Mucosa of descending colon (tissue), 3 donors: Measurements from ENCODE around the gene BCHE. TPM values are rescaled to one million over a fixed set of nuclear protein-coding genes. Genes with fewer than 3 reads are reported as not detected.

ENCODE experiments used
- ATAC-seq: fragments of 200-7000 bp; cut with Tn5 transposase; one replicate; pipeline ENCODE4 v1.9.1; 2020; ENCODE audit warnings: mild to moderate bottlenecking, moderate library complexity
- DNase-seq, 3 donors: peaks; one replicate each; pipeline ENCODE4 v3.0.0-alpha.2; 2020
- H3K36me3 ChIP-seq: fragments of 200-600 bp; one replicate; pipeline ENCODE4 v1.8.0; 2021; ENCODE audit warnings: low read depth, mild to moderate bottlenecking
- H3K4me1 ChIP-seq: fragments of 200-600 bp; one replicate; pipeline ENCODE4 v1.8.0; 2021; ENCODE audit warnings: low read depth, mild to moderate bottlenecking
- H3K4me3 ChIP-seq: fragments of 200-600 bp; one replicate; pipeline ENCODE4 v1.8.0; 2021; ENCODE audit warnings: mild to moderate bottlenecking
- H3K9me3 ChIP-seq: fragments of 200-600 bp; one replicate; pipeline ENCODE4 v1.8.0; 2021; ENCODE audit warnings: mild to moderate bottlenecking
- CTCF ChIP-seq: fragments of 200-600 bp; IDR thresholded peaks from one replicate; pipeline ENCODE4 v1.8.0; 2022; ENCODE audit warnings: antibody characterized with exemption, mild to moderate bottlenecking
- intact Hi-C, 2 donors: fragments of 100-400 bp; cut with DNase I in 1 of 2; cut with micrococcal nuclease in 1 of 2; formaldehyde crosslinking; loops; one replicate each; pipeline versions ENCODE4 v1.11.0 to v1.11.1; 2022; cut with DNase I, micrococcal nuclease
- total RNA-seq, 3 donors: library from RNA; stranded (reverse); fragmentation: NEBNext Ultra II Directional in 2 of 3; extraction: Animal tissue kit (Norgen Biotek cat#: 25700) in 2 of 3; gene quantifications; one replicate each; pipeline versions ENCODE4 v1.2.1 to v1.2.4, GENCODE V29; 2021 to 2023
- donor health status: DM: no; HTN: no; CAD: no; lungs with moderate emphysema.
- donor health status: DM: no; HTN: no; CAD: no.
- donor health status: DM: no; HTN: yes; CAD: no.

Gene BCHE
- total RNA-seq, 3 donors from 2014 or later, result 1.2 to 26.6 (median 3.1) TPM

GRCh38 chr3:165854696-165855095, 17.5 kb upstream of the BCHE start:
- Histone ChIP-seq H3K9me3 (no peaks in the 10 kb centered on the region), H3K4me3 (no peak overlapping the region), H3K36me3 (no peaks in the 10 kb centered on the region), H3K4me1 (no peaks in the 10 kb centered on the region)
- DNase-seq (no peak), ATAC-seq (no peak)
- intact Hi-C loops, result no loop called here
- peak; percentile 9 for TF ChIP-seq CTCF

GRCh38 chr3:165852711-165853110, 15.5 kb upstream of the BCHE start:
- Histone ChIP-seq H3K4me1 (no peaks in the 10 kb centered on the region), H3K9me3 (no peaks in the 10 kb centered on the region), H3K36me3 (no peaks in the 10 kb centered on the region), H3K4me3 (no peak overlapping the region)
- DNase-seq (no peak), ATAC-seq (no peak)
- TF ChIP-seq CTCF, result no peak
- intact Hi-C loops, result no loop called here

GRCh38 chr3:165852191-165852590, 15.0 kb upstream of the BCHE start:
- intact Hi-C loops, result no loop called here

GRCh38 chr3:165846056-165846455, 8.8 kb upstream of the BCHE start:
- Histone ChIP-seq H3K4me3 (no peak overlapping the region), H3K9me3 (no peaks in the 10 kb centered on the region), H3K36me3 (no peaks in the 10 kb centered on the region), H3K4me1 (no peaks in the 10 kb centered on the region)
- TF ChIP-seq CTCF, result no peak
- ATAC-seq (no peak), DNase-seq (no peak)
- intact Hi-C loops, result no loop called here

More at GRCh38 chr3:165852191-165852590, 15.0 kb upstream of the BCHE start:
- no peaks in the 10 kb centered on the region for H3K4me1 ChIP-seq
- DNase-seq (no peak), ATAC-seq (no peak)
- TF ChIP-seq CTCF, result no peak
- no peaks in the 10 kb centered on the region for H3K9me3 ChIP-seq
- H3K4me3 ChIP-seq, result no peak overlapping the region
- no peaks in the 10 kb centered on the region for H3K36me3 ChIP-seq

GRCh38 chr3:165839296-165840076, 2.3 kb upstream of the BCHE start:
- intact Hi-C loops, result no loop called here
- ATAC-seq (no peak), DNase-seq (no peak)
- TF ChIP-seq CTCF, result no peak
- no peak overlapping the region for H3K4me3 ChIP-seq
- H3K36me3 ChIP-seq, result no peaks in the 10 kb centered on the region
- no peaks in the 10 kb centered on the region for H3K4me1 ChIP-seq
- no peaks in the 10 kb centered on the region for H3K9me3 ChIP-seq
